HUES64 (cell line): Measurements from ENCODE around the gene SMIM35.
"Not testable (repeated sequence)": the region's sequence is repeated elsewhere in the genome, so short reads cannot be mapped to it uniquely, and the experiment has no call there.

Experiments used
- H3K27ac ChIP-seq: 2 replicates; pipeline ENCODE4 v1.7.0; 2013; ENCODE audit warnings: low read depth, low read length, inconsistent platforms
- H3K27me3 ChIP-seq: 2 replicates; pipeline ENCODE4 v1.6.1; 2013; ENCODE audit warnings: mild to moderate bottlenecking, low read length; ENCODE audit not compliant: insufficient read depth
- H3K36me3 ChIP-seq: 2 replicates; pipeline ENCODE4 v1.6.1; 2013; ENCODE audit warnings: mild to moderate bottlenecking, low read length; ENCODE audit not compliant: insufficient read depth
- H3K4me1 ChIP-seq: 2 replicates; pipeline ENCODE4 v1.6.1; 2013; ENCODE audit warnings: mild to moderate bottlenecking, low read length, moderate library complexity; ENCODE audit not compliant: insufficient read depth
- H3K4me3 ChIP-seq: 2 replicates; pipeline ENCODE4 v1.5.1; 2013; ENCODE audit warnings: mild to moderate bottlenecking, low read length, moderate library complexity
- H3K9ac ChIP-seq: 2 replicates; pipeline ENCODE4 v1.6.1; 2013; ENCODE audit warnings: mild to moderate bottlenecking, low read depth, low read length
- H3K9me3 ChIP-seq: 2 replicates; pipeline ENCODE4 v1.6.1; 2013; ENCODE audit warnings: low read depth, low read length; ENCODE audit not compliant: insufficient read depth
- WGBS: fragments of 150-250, 120-280 bp; methylation state at CpG from one replicate; pipeline ENCODE4 v1.1.7; 2013; ENCODE audit warnings: missing lambda C conversion rate; 5-methylcytosine and 5-hydroxymethylcytosine counted together

The SMIM35 gene

GRCh38 chr11:118016104-118016503 is 70.7 kb downstream of the SMIM35 start:
- 90% methylated on average over 4 of the region's 4 CpGs for WGBS
- H3K9ac ChIP-seq: no peak overlapping the region
- H3K27ac ChIP-seq: no peak overlapping the region
- H3K9me3 ChIP-seq: peaks cover 6% of the 10 kb centered on the region; the same call in 1 of the 2 replicates
- H3K36me3 ChIP-seq: no peaks in the 10 kb centered on the region
- no peaks in the 10 kb centered on the region for H3K27me3 ChIP-seq
- H3K4me3 ChIP-seq: no peak overlapping the region
- H3K4me1 ChIP-seq: no peaks in the 10 kb centered on the region

- Histone ChIP-seq H3K9me3 (no peaks in the 10 kb centered on the region), H3K27ac (no peak overlapping the region), H3K27me3 (no peaks in the 10 kb centered on the region), H3K4me1 (no peaks in the 10 kb centered on the region), H3K36me3 (no peaks in the 10 kb centered on the region), H3K9ac (no peak overlapping the region), H3K4me3 (no peak overlapping the region)
- 92% methylated on average over 11 of the region's 11 CpGs for WGBS
Observed at GRCh38 chr11:118015385-118015841, 71.3 kb downstream of the SMIM35 start.

GRCh38 chr11:118014022-118014421 is 72.7 kb downstream of the SMIM35 start:
- no peak overlapping the region for H3K4me3 ChIP-seq
- no peaks in the 10 kb centered on the region for H3K4me1 ChIP-seq
- no peaks in the 10 kb centered on the region for H3K36me3 ChIP-seq
- no peaks in the 10 kb centered on the region for H3K27me3 ChIP-seq
- 95% methylated on average over 3 of the region's 3 CpGs for WGBS
- no peaks in the 10 kb centered on the region for H3K9me3 ChIP-seq
- no peak overlapping the region for H3K9ac ChIP-seq
- no peak overlapping the region for H3K27ac ChIP-seq

- H3K4me3 ChIP-seq: no peak overlapping the region
- H3K4me1 ChIP-seq: no peaks in the 10 kb centered on the region
- H3K27ac ChIP-seq: no peak overlapping the region
- no peaks in the 10 kb centered on the region for H3K36me3 ChIP-seq
- no peaks in the 10 kb centered on the region for H3K27me3 ChIP-seq
- 90% methylated on average over 7 of the region's 7 CpGs for WGBS
- no peaks in the 10 kb centered on the region for H3K9me3 ChIP-seq
- H3K9ac ChIP-seq: no peak overlapping the region
Observed at GRCh38 chr11:118012083-118012669, 74.6 kb downstream of the SMIM35 start.

- Histone ChIP-seq H3K9me3 (no peaks in the 10 kb centered on the region), H3K27ac (no peak overlapping the region), H3K4me3 (no peak overlapping the region), H3K27me3 (no peaks in the 10 kb centered on the region), H3K4me1 (no peaks in the 10 kb centered on the region), H3K9ac (no peak overlapping the region), H3K36me3 (no peaks in the 10 kb centered on the region)
- 93% methylated on average over 21 of the region's 21 CpGs for WGBS
Observed at GRCh38 chr11:118010738-118011461, 75.9 kb downstream of the SMIM35 start.

- 93% methylated on average over 9 of the region's 9 CpGs for WGBS
- no peaks in the 10 kb centered on the region for H3K4me1 ChIP-seq
- no peak overlapping the region for H3K4me3 ChIP-seq
- no peak overlapping the region for H3K9ac ChIP-seq
- H3K27ac ChIP-seq: no peak overlapping the region
- no peaks in the 10 kb centered on the region for H3K36me3 ChIP-seq
- no peaks in the 10 kb centered on the region for H3K27me3 ChIP-seq
- H3K9me3 ChIP-seq: no peaks in the 10 kb centered on the region
Observed at GRCh38 chr11:118009864-118010737, 76.7 kb downstream of the SMIM35 start.

- no peaks in the 10 kb centered on the region for H3K36me3 ChIP-seq
- no peaks in the 10 kb centered on the region for H3K27me3 ChIP-seq
- H3K9ac ChIP-seq: no peak overlapping the region
- H3K27ac ChIP-seq: no peak overlapping the region
- no peaks in the 10 kb centered on the region for H3K9me3 ChIP-seq
- no peaks in the 10 kb centered on the region for H3K4me1 ChIP-seq
- 95% methylated on average over 4 of the region's 4 CpGs for WGBS
- H3K4me3 ChIP-seq: no peak overlapping the region
Observed at GRCh38 chr11:118008271-118008911, 78.4 kb downstream of the SMIM35 start.

- H3K27me3 ChIP-seq, H3K36me3 ChIP-seq, H3K4me1 ChIP-seq, H3K27ac ChIP-seq, H3K4me3 ChIP-seq, H3K9me3 ChIP-seq, H3K9ac ChIP-seq: not testable (repeated sequence)
- WGBS: 94% methylated on average over 11 of the region's 11 CpGs
Observed at GRCh38 chr11:118007563-118008270, 79.0 kb downstream of the SMIM35 start.

GRCh38 chr11:118007040-118007439 is 79.7 kb downstream of the SMIM35 start:
- Histone ChIP-seq H3K9ac (no peak overlapping the region), H3K4me1 (peaks cover 7% of the 10 kb centered on the region; the same call in 1 of the 2 replicates), H3K27me3 (no peaks in the 10 kb centered on the region), H3K4me3 (no peak overlapping the region), H3K27ac (no peak overlapping the region), H3K9me3 (no peaks in the 10 kb centered on the region), H3K36me3 (no peaks in the 10 kb centered on the region)
- WGBS: 89% methylated on average over 5 of the region's 5 CpGs

GRCh38 chr11:118006153-118006534 is 80.6 kb downstream of the SMIM35 start:
- H3K9me3 ChIP-seq: no peaks in the 10 kb centered on the region
- H3K4me1 ChIP-seq: peaks cover 11% of the 10 kb centered on the region; the same call in 1 of the 2 replicates
- no peak overlapping the region for H3K9ac ChIP-seq
- H3K27ac ChIP-seq: no peak overlapping the region
- H3K27me3 ChIP-seq: no peaks in the 10 kb centered on the region
- 96% methylated on average over 4 of the region's 4 CpGs for WGBS
- no peak overlapping the region for H3K4me3 ChIP-seq
- H3K36me3 ChIP-seq: no peaks in the 10 kb centered on the region
